HuH-7.5 (cell line): ENCODE data around the gene FMN2.
"Not testable (repeated sequence)": the region's sequence is repeated elsewhere in the genome, so short reads cannot be mapped to it uniquely, and the experiment has no call there.

Source experiments
- DNase-seq: peaks from one replicate; pipeline ENCODE4 v3.0.0; 2011; ENCODE audit warnings: low spot score

The FMN2 gene

DNA sequence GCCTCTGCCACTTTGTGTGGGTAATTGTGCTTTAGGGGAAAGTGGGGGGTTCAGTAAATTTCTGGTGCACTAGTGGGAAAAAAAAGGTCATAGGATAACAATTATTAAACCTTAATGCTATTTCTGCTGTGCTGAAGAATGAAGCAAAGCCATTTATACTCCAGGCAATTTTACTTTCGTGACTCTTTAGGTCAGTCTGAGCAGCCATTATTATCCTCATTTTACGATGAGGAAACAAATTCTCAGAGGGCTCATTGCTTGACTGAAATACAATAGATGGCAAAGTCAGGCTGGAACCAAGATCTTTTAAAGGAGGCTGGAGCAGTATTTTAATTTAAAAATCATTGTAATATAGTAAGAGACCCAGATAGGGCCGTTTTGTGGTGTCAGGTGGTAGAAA is 272.2 kb downstream of the FMN2 start:
- no peak for DNase-seq

- DNase-seq: no peak
Observed at GRCh38 chr1:240366636-240367035, 275.0 kb downstream of the FMN2 start.

DNA sequence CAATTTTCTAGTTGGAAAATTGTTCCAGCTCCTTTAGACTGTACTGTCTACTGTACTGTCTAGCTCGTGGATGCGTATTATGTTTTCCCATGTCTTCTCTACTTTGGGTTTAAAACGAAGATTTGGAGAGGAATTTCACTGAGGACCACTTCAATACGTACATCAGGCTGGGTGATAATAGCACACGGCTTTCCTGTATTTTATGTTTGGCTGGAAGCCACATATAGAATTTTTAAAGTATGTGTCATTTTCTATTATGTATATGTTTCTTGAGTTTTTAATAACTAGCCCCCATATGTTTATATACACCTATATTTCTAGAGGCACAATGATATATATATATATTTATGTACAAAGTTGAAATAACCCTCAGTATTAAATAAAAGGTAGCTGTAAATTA is 293.9 kb downstream of the FMN2 start:
- no peak for DNase-seq

GRCh38 chr1:240385985-240386978 is 294.6 kb downstream of the FMN2 start:
- no peak for DNase-seq

GRCh38 chr1:240387051-240387450 is 295.4 kb downstream of the FMN2 start:
- no peak for DNase-seq

GRCh38 chr1:240391660-240392260 is 300.1 kb downstream of the FMN2 start:
- no peak for DNase-seq

- no peak for DNase-seq
Observed at GRCh38 chr1:240394353-240394752, 302.7 kb downstream of the FMN2 start.

GRCh38 chr1:240395336-240395735 is 303.7 kb downstream of the FMN2 start:
- DNase-seq: no peak

DNA sequence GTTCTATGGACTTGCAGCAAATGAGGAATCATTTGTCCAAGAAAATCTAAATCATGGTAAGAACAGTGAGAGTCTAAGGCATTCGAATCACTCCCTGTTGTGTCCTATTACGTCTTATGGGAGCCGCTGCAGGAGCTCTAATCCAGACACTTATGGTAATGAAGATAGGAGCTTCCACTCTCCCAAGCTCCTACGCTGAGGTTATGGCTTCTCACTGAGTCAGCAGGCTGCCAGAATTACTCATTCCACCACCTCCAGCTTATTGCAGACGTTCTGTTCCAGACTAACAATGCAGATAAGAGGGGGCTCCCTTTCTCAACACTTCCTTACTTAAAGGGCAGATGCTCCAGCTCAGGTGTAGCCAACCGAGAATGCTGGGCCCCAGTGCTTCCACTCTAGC is 307.7 kb downstream of the FMN2 start:
- DNase-seq: no peak

GRCh38 chr1:240401731-240402130 is 310.0 kb downstream of the FMN2 start:
- no peak for DNase-seq

DNA sequence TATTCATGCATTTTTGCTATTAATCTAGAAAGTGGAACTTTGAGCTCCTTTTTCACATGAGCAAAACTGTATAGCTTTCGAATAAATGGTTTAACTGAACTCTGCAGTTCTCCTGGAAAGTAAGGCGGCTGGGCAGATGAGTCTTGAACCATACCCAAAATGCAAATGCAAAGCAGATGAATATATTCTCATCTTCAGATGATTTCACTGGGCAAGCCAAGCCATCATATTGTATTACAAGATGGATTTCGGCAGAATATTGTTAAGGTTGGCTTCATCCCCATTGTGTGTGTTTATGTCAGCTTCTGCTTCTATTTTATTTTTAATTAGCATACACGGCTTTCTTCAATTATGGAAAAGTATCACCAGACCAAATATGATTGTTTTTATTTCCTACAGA is 310.6 kb downstream of the FMN2 start:
- DNase-seq: no peak

DNA sequence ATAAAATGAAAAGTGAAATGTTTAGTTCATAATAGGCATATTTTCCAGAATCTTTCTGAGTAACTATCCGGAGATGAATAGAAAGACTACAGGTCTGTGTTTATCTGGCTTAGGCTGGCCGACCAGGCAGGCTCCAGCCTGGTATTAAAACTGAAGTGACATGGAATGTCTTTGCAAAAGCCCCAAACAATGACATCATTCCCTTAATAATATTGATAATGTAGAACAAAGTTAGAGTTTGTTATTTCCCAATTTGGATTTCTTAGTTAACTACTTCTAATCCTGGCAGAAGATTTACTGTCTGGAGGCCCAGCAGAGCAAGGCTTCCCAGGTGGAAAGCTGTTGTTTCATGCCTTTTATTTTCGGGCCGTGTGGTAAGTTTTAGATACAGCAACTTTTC is 312.6 kb downstream of the FMN2 start:
- no peak for DNase-seq

DNA sequence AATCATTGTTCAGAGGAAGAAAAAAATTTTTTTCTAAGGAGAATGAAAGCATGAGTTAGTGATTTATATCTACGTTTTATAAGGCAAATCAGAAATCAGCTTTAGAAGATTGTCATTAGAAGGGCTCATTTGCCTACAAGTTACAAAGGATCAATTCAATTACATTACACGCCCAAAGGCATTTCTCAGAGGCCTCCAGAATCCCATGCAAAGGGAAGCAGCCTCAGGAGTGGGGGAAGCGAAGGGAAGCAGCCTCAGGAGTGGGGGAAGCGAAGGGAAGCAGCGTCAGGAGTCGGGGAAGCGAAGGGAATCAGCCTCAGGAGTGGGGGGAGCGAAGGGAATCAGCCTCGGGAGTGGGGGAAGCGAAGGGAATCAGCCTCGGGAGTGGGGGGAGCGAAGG is 314.1 kb downstream of the FMN2 start:
- no peak for DNase-seq

- no peak for DNase-seq
Observed at GRCh38 chr1:240407407-240407806, 315.7 kb downstream of the FMN2 start.

GRCh38 chr1:240409615-240410014 is 317.9 kb downstream of the FMN2 start:
- DNase-seq: no peak

- DNase-seq: no peak
Observed at GRCh38 chr1:240413732-240414131, 322.0 kb downstream of the FMN2 start.

- no peak for DNase-seq
Observed at GRCh38 chr1:240414237-240414636, 322.6 kb downstream of the FMN2 start.

DNA sequence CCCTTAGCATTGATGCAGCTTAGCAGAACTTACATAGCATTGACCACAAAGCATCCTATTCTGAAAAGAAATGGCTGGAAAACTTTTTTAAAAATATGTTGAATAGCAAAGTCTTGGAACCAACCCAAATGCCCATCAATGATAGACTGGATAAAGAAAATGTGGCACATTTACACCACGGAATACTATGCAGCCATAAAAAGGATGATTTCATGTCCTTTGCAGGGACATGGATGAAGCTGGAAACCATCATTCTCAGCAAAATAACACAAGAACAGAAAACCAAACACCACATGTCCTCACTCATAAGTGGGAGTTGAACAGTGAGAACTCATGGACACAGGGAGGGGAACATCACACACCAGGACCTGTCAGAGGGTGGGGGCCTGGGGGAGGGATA is 323.3 kb downstream of the FMN2 start:
- DNase-seq: not testable (repeated sequence)

GRCh38 chr1:240415532-240415931 is 323.8 kb downstream of the FMN2 start:
- DNase-seq: no peak

- DNase-seq: no peak
Observed at GRCh38 chr1:240417317-240417716, 325.6 kb downstream of the FMN2 start.

- DNase-seq: no peak
Observed at GRCh38 chr1:240420766-240421165, 329.1 kb downstream of the FMN2 start.

DNA sequence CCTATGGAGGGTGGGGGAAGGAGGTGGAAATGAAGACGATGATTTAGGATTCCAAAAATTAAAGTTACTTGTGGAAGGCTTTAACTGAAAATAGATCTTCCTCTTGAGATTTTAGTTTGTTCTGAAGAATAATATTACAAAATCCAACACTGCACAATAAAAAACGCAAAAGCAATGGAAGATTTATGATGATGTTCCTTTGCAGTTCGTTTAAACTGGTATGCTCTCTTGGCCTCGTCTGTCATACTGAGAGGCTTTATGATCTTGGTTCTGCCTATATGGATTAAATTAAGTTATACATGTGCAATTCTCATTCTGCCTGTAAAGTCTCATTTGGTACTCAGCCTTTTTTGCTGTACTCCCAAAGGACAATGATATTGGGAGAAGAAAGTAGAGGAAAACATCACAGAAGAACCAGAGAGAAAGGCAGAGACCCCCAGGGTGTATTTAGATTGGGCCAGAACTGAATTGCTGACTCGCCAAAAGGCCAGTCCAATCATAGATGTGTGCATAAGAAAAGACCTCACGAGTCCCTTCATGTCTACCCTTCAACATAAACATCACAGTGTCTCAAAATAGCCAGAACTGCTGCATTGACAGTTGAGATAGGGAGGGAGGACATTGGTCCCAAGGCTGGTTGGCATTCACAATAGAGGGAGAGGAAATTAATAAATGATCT is 331.7 kb downstream of the FMN2 start:
- DNase-seq: no peak
